Measurements from ENCODE around the gene HDAC6. TPM values are rescaled to one million over a fixed set of nuclear protein-coding genes. Genes with fewer than 3 reads are reported as not detected.
"Not testable (repeated sequence)": the region's sequence is repeated elsewhere in the genome, so short reads cannot be mapped to it uniquely, and the experiment has no call there.

Gene HDAC6
- total and polyA plus RNA-seq, 8 donors = 24.9 to 132 (median 31.7) TPM

DNA sequence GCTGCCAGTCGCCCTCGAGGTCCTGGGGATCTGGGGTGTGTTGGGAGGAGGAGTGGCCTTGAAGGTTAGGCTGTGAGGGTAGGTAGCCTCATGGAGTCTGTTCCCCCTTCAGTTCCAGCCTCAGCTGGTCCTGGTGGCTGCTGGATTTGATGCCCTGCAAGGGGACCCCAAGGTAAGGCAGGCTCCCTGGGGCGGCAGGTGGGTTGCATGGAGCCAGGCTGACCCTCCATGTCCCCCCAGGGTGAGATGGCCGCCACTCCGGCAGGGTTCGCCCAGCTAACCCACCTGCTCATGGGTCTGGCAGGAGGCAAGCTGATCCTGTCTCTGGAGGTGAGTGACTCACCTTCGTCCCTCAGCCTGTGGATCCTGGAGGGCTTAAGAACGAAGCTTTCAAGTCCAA, 12.9 kb downstream of the HDAC6 start:
- peak in 1 of 6 donors; percentile 52 for DNase-seq
- no peak overlapping the region for H3K27ac ChIP-seq
- ATAC-seq = no peak
- FAIRE-seq = no peak
- no peaks in the 10 kb centered on the region for H3K4me1 ChIP-seq
- no peaks in the 10 kb centered on the region for H3K9me3 ChIP-seq
- intact Hi-C loops (cut with DNase I) = no loop called here
- TF ChIP-seq CTCF (IDR thresholded peaks at IDR 0.05) = no peak
- 78 to 82% methylated on average over 8 of the region's 8 CpGs for WGBS, 2 donors
- no peaks in the 10 kb centered on the region for H3K36me3 ChIP-seq
- H3K27me3 ChIP-seq = no peaks in the 10 kb centered on the region
- no peak overlapping the region for H3K4me3 ChIP-seq

DNA sequence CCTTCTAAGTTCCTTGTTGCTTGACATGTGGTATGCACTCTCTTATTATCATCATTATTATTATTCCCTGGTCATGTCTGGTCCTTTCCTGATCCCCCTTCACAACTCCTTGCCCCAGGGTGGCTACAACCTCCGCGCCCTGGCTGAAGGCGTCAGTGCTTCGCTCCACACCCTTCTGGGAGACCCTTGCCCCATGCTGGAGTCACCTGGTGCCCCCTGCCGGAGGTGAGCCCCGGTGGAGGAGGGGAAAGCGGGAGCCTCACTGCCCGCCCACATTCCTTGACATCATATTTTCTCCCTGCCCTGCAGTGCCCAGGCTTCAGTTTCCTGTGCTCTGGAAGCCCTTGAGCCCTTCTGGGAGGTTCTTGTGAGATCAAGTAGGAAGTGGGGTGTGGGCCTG, 13.4 kb downstream of the HDAC6 start:
- H3K27ac ChIP-seq = no peak overlapping the region
- 87 to 88% methylated on average over 8 of the region's 8 CpGs for WGBS, 2 donors
- H3K36me3 ChIP-seq = no peaks in the 10 kb centered on the region
- FAIRE-seq (no peak), DNase-seq (peak in 1 of 6 donors; percentile 36), ATAC-seq (no peak)
- H3K4me1 ChIP-seq = no peaks in the 10 kb centered on the region
- no peak overlapping the region for H3K4me3 ChIP-seq
- H3K27me3 ChIP-seq = no peaks in the 10 kb centered on the region
- TF ChIP-seq CTCF (IDR thresholded peaks at IDR 0.05) = no peak
- H3K9me3 ChIP-seq = no peaks in the 10 kb centered on the region
- intact Hi-C loops (cut with DNase I) = no loop called here

GRCh38 chrX:48816014-48816810, 14.3 kb downstream of the HDAC6 start:
- no peak for ATAC-seq
- no peak overlapping the region for H3K27ac ChIP-seq
- peak in 1 of 6 donors; percentile 33 for DNase-seq
- no peaks in the 10 kb centered on the region for H3K4me1 ChIP-seq
- no peaks in the 10 kb centered on the region for H3K9me3 ChIP-seq
- no peak overlapping the region for H3K4me3 ChIP-seq
- no peaks in the 10 kb centered on the region for H3K27me3 ChIP-seq
- intact Hi-C loops (cut with DNase I) = no loop called here
- no peak for FAIRE-seq
- no peak for TF ChIP-seq CTCF (IDR thresholded peaks at IDR 0.05)
- no peaks in the 10 kb centered on the region for H3K36me3 ChIP-seq
- 81 to 95% methylated on average over 18 of the region's 18 CpGs for WGBS, 2 donors

DNA sequence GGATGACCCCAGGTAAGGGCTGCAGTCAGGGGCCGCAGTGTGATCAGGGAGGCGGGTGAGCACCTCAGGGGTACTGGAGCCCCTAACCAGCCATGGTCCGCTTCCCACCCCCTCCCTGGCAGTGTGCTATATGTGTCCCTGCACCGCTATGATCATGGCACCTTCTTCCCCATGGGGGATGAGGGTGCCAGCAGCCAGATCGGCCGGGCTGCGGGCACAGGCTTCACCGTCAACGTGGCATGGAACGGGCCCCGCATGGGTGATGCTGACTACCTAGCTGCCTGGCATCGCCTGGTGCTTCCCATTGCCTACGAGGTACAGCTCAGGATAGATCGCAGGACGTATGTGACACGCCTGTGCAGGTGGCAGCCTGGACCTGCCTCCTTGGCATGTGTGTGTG, 16.2 kb downstream of the HDAC6 start:
- Histone ChIP-seq H3K4me1 (no peaks in the 10 kb centered on the region), H3K4me3 (no peak overlapping the region), H3K27ac (no peak overlapping the region), H3K36me3 (no peaks in the 10 kb centered on the region), H3K27me3 (no peaks in the 10 kb centered on the region), H3K9me3 (no peaks in the 10 kb centered on the region)
- WGBS, 2 donors = 89 to 94% methylated on average over 15 to 16 of the region's 16 CpGs
- TF ChIP-seq CTCF (IDR thresholded peaks at IDR 0.05) = no peak
- DNase-seq (peak in 1 of 6 donors; percentile 51), ATAC-seq (no peak), FAIRE-seq (no peak)
- intact Hi-C loops (cut with DNase I) = no loop called here

DNA sequence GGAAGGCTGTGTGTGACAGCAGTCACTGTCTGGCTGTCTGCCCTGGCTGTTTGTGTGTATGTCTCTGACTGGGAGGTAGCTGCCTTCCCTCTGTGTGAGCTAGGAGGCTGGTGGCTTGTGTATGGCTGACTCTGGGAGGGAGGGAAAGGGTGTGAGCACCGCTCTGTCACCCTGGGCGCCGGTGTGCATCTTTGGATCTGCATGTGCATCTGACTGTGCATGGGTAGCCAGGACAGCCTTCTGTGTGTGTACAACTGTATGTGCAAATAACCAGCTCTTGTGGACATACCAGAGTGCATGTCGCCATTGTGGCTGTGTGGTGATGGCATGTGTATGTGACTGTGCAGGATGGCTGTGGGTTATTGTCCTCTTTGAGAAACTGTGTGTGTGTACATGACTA, 17.0 kb downstream of the HDAC6 start:
- no peak for TF ChIP-seq CTCF (IDR thresholded peaks at IDR 0.05)

DNA sequence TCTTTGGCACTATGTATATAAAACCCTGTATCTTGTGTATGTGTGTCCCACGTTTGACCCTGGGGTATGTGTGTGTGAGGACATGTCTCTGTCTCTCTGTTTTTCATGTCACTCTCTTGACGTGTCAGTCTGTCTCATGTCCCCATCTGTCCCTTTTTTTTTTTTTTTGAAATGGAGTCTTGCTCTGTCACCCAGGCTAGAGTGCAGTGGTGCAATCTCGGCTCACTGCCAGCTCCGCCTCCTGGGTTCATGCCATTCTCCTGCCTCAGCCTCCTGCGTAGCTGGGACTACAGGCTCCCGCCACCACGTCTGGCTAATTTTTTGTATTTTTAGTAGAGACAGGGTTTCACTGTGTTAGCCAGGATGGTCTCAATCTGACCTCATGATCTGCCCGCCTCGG, 17.5 kb downstream of the HDAC6 start:
- 72 to 86% methylated on average over 9 of the region's 9 CpGs for WGBS, 2 donors
- H3K36me3 ChIP-seq; H3K4me1 ChIP-seq; FAIRE-seq; H3K9me3 ChIP-seq; H3K4me3 ChIP-seq; ATAC-seq; intact Hi-C loops (cut with DNase I); H3K27me3 ChIP-seq; H3K27ac ChIP-seq: not testable (repeated sequence)
- peak in 1 of 6 donors; percentile 15 for DNase-seq

More for the DNA sequence above, 17.0 kb downstream of the HDAC6 start:
- H3K4me1 ChIP-seq = no peaks in the 10 kb centered on the region
- no peak overlapping the region for H3K4me3 ChIP-seq
- no peaks in the 10 kb centered on the region for H3K36me3 ChIP-seq
- FAIRE-seq (no peak), DNase-seq (peak in 1 of 6 donors; percentile 41), ATAC-seq (no peak)
- H3K27me3 ChIP-seq = no peaks in the 10 kb centered on the region
- intact Hi-C loops (cut with DNase I) = no loop called here
- WGBS, 2 donors = 72 to 97% methylated on average over 4 of the region's 4 CpGs
- no peaks in the 10 kb centered on the region for H3K9me3 ChIP-seq
- H3K27ac ChIP-seq = no peak overlapping the region

Data from pancreas (tissue), 10 donors.